Bronchial epithelial cell (primary cell): ENCODE results near the gene ARHGAP15. TPM values are rescaled to one million over a fixed set of nuclear protein-coding genes. Genes with fewer than 3 reads are reported as not detected.

ENCODE experiments used
- DNase-seq: peaks from one replicate; pipeline ENCODE4 v3.0.0-alpha.2; 2010; ENCODE audit warnings: low read depth
- FAIRE-seq: peaks from 2 replicates; lab custom pipeline; 2011; peaks lifted over from hg19 to GRCh38; lab: Jason Lieb, UNC
- H3K27me3 ChIP-seq: 2 replicates; pipeline ENCODE4 v1.5.1; 2011; ENCODE audit warnings: low read length; ENCODE audit not compliant: control insufficient read depth, insufficient read depth
- H3K36me3 ChIP-seq: 2 replicates; pipeline ENCODE4 v1.5.1; 2011; ENCODE audit warnings: low read length; ENCODE audit not compliant: control insufficient read depth, insufficient read depth
- H3K4me3 ChIP-seq: 2 replicates; pipeline ENCODE4 v1.5.1; 2011; ENCODE audit warnings: mild to moderate bottlenecking, low read depth, low read length, control low read depth
- total RNA-seq: library from RNA; depleted of rRNA; stranded (reverse); fragments of >200 nt; gene quantifications from 2 replicates; pipeline ENCODE4 v1.2.1, GENCODE V29; 2014
- TF ChIP-seq, protein P1 (sequence below): IDR thresholded peaks from 2 replicates; pipeline ENCODE4 v1.5.1; 2011; ENCODE audit warnings: mild to moderate bottlenecking, moderate library complexity, low read length, control low read depth, inconsistent platforms; ENCODE audit not compliant: insufficient read depth, severe bottlenecking

ARHGAP15 gene
- total RNA-seq, 1 donor from 2014 or later: not detected

- Histone ChIP-seq H3K36me3 (no peaks in the 10 kb centered on the region), H3K27me3 (no peaks in the 10 kb centered on the region), H3K4me3 (no peak overlapping the region)
- DNase-seq (no peak), FAIRE-seq (no peak)
- TF ChIP-seq, protein P1, sequence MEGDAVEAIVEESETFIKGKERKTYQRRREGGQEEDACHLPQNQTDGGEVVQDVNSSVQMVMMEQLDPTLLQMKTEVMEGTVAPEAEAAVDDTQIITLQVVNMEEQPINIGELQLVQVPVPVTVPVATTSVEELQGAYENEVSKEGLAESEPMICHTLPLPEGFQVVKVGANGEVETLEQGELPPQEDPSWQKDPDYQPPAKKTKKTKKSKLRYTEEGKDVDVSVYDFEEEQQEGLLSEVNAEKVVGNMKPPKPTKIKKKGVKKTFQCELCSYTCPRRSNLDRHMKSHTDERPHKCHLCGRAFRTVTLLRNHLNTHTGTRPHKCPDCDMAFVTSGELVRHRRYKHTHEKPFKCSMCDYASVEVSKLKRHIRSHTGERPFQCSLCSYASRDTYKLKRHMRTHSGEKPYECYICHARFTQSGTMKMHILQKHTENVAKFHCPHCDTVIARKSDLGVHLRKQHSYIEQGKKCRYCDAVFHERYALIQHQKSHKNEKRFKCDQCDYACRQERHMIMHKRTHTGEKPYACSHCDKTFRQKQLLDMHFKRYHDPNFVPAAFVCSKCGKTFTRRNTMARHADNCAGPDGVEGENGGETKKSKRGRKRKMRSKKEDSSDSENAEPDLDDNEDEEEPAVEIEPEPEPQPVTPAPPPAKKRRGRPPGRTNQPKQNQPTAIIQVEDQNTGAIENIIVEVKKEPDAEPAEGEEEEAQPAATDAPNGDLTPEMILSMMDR: no peak
Measured at GRCh38 chr2:143692967-143693366, 563.7 kb downstream of the ARHGAP15 start.

GRCh38 chr2:143694335-143694734 is 565.1 kb downstream of the ARHGAP15 start:
- no peaks in the 10 kb centered on the region for H3K27me3 ChIP-seq
- FAIRE-seq: no peak
- no peak for DNase-seq
- no peaks in the 10 kb centered on the region for H3K36me3 ChIP-seq
- no peak overlapping the region for H3K4me3 ChIP-seq
- TF ChIP-seq, protein P1: no peak

DNA sequence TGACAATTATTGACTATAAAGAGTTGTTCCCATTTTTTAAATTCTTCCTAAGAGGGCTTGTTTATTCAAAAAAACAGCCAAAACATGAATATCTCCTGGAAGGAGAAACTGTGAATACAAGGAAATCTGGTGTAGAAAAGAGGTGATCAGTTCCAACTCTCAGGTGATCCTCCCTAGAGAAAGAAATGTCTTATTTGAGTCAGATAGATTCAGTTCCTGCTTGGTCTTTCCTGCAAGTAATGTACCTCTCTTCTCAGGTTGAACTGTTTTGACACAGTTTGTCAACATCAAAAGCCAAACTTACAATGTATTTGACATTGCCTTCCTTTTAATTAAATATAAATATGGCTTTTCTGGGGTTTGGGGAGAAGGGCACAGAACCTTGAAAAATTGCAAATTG is 567.4 kb downstream of the ARHGAP15 start:
- Histone ChIP-seq H3K4me3 (no peak overlapping the region), H3K27me3 (no peaks in the 10 kb centered on the region), H3K36me3 (no peaks in the 10 kb centered on the region)
- DNase-seq (no peak), FAIRE-seq (no peak)
- TF ChIP-seq, protein P1: no peak

GRCh38 chr2:143697744-143698143 is 568.5 kb downstream of the ARHGAP15 start:
- H3K36me3 ChIP-seq: no peaks in the 10 kb centered on the region
- FAIRE-seq (no peak), DNase-seq (no peak)
- no peak overlapping the region for H3K4me3 ChIP-seq
- TF ChIP-seq, protein P1: no peak
- no peaks in the 10 kb centered on the region for H3K27me3 ChIP-seq

GRCh38 chr2:143698352-143698751 is 569.1 kb downstream of the ARHGAP15 start:
- no peaks in the 10 kb centered on the region for H3K36me3 ChIP-seq
- DNase-seq (no peak), FAIRE-seq (no peak)
- TF ChIP-seq, protein P1: no peak
- H3K4me3 ChIP-seq: no peak overlapping the region
- H3K27me3 ChIP-seq: no peaks in the 10 kb centered on the region

GRCh38 chr2:143698888-143699570 is 569.8 kb downstream of the ARHGAP15 start:
- Histone ChIP-seq H3K27me3 (no peaks in the 10 kb centered on the region), H3K36me3 (no peaks in the 10 kb centered on the region), H3K4me3 (no peak overlapping the region)
- TF ChIP-seq, protein P1: no peak
- DNase-seq (no peak), FAIRE-seq (no peak)
